PC-9 (cell line): ENCODE measurements around the gene TMEM183A.

Source experiments
- EZH2 ChIP-seq: fragments of 200-600 bp; sonication (generic); IDR thresholded peaks from 2 replicates; pipeline ENCODE4 v1.8.0; 2017; ENCODE audit warnings: antibody characterized with exemption, low read depth
- TF ChIP-seq, protein P1 (sequence below): fragments of 200-600 bp; sonication (generic); conservative IDR thresholded peaks from 2 replicates; pipeline ENCODE4 v1.6.1; 2017; ENCODE audit warnings: mixed run types, antibody characterized with exemption, mild to moderate bottlenecking, moderate library complexity

- TF ChIP-seq EZH2: no peak
- TF ChIP-seq, protein P1, sequence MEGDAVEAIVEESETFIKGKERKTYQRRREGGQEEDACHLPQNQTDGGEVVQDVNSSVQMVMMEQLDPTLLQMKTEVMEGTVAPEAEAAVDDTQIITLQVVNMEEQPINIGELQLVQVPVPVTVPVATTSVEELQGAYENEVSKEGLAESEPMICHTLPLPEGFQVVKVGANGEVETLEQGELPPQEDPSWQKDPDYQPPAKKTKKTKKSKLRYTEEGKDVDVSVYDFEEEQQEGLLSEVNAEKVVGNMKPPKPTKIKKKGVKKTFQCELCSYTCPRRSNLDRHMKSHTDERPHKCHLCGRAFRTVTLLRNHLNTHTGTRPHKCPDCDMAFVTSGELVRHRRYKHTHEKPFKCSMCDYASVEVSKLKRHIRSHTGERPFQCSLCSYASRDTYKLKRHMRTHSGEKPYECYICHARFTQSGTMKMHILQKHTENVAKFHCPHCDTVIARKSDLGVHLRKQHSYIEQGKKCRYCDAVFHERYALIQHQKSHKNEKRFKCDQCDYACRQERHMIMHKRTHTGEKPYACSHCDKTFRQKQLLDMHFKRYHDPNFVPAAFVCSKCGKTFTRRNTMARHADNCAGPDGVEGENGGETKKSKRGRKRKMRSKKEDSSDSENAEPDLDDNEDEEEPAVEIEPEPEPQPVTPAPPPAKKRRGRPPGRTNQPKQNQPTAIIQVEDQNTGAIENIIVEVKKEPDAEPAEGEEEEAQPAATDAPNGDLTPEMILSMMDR: no peak
Observed at GRCh38 chr1:202991112-202991511, 16.1 kb upstream of the TMEM183A start.
